ENCODE data around the gene DTX4.

GRCh38 chr11:59185386-59185945 lies 13.5 kb downstream of the DTX4 start:
- TF ChIP-seq CTCF (conservative IDR thresholded peaks at IDR 0.05; ENCODE audit: low read depth, low read length) (no peak), EZH2 (IDR thresholded peaks at IDR 0.05; ENCODE audit: borderline replicate concordance, low read depth, low read length, poor library complexity, severe bottlenecking) (no peak)
